DND-41 (cell line): ENCODE measurements around the gene DNAJC15.

Experiments
- CTCF ChIP-seq: IDR thresholded peaks from 2 replicates; pipeline ENCODE4 v1.5.1; 2012; ENCODE audit warnings: borderline replicate concordance, low read length, moderate library complexity, mild to moderate bottlenecking; ENCODE audit not compliant: poor library complexity, severe bottlenecking; ENCODE audit errors: extremely low read depth
- EZH2 ChIP-seq: IDR thresholded peaks from 3 replicates; pipeline ENCODE4 v1.6.1; 2012; ENCODE audit warnings: borderline replicate concordance, low read depth, mild to moderate bottlenecking, moderate library complexity, low read length, inconsistent platforms; ENCODE audit not compliant: severe bottlenecking

GRCh38 chr13:42994878-42995277 is 28.5 kb upstream of the DNAJC15 start:
- TF ChIP-seq CTCF (no peak), EZH2 (no peak)
